WERI-Rb-1 (cell line): ENCODE results near the gene FGF14.

Source experiments
- DNase-seq: peaks from one replicate; pipeline ENCODE4 v3.0.0-alpha.2; 2020
- H3K27ac ChIP-seq: fragments of 250-450 bp; sonication (Bioruptor Pico); 2 replicates; pipeline ENCODE4 v1.5.1; 2020; ENCODE audit warnings: mild to moderate bottlenecking, moderate library complexity
- H3K27me3 ChIP-seq: fragments of 250-450 bp; sonication (Bioruptor Pico); 2 replicates; pipeline ENCODE4 v1.5.1; 2021; ENCODE audit warnings: mild to moderate bottlenecking, low read depth, moderate library complexity; ENCODE audit not compliant: insufficient read depth, severe bottlenecking
- H3K36me3 ChIP-seq: fragments of 250-450 bp; sonication (Bioruptor Pico); 2 replicates; pipeline ENCODE4 v1.5.1; 2020; ENCODE audit warnings: mild to moderate bottlenecking, moderate library complexity
- H3K4me3 ChIP-seq: 2 replicates; pipeline ENCODE4 v1.5.1; 2011; ENCODE audit warnings: low read depth, mild to moderate bottlenecking, control low read depth, low read length
- H3K9me3 ChIP-seq: fragments of 250-450 bp; sonication (Bioruptor Pico); 2 replicates; pipeline ENCODE4 v1.5.1; 2021; ENCODE audit warnings: mild to moderate bottlenecking, moderate library complexity; ENCODE audit not compliant: severe bottlenecking
- TF ChIP-seq, protein P1 (sequence below): IDR thresholded peaks from 2 replicates; pipeline ENCODE4 v1.5.1; 2011; ENCODE audit warnings: low read depth, mild to moderate bottlenecking, control low read depth, inconsistent platforms, low read length

FGF14 gene

DNA sequence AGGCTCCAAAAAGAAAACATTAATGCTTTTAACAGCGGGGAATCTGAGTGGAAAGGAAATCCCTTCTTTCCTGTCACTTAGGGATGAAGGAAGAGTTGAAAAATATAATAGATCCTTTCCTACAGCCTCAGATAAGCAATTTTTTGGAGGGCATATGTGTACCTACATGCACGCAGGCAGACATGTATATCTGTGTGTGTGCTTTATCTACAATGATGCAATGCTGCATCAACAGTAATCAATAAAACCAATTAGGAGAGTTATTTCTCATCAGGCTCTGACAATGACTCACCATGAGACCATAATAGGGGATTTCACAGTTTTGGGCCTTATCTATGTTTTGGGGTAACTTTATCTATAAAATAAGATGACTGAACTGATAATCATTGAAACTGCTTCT, 505.3 kb downstream of the FGF14 start:
- no peak overlapping the region for H3K4me3 ChIP-seq
- H3K27me3 ChIP-seq, result no peaks in the 10 kb centered on the region
- no peak for DNase-seq
- no peaks in the 10 kb centered on the region for H3K36me3 ChIP-seq
- TF ChIP-seq, protein P1, sequence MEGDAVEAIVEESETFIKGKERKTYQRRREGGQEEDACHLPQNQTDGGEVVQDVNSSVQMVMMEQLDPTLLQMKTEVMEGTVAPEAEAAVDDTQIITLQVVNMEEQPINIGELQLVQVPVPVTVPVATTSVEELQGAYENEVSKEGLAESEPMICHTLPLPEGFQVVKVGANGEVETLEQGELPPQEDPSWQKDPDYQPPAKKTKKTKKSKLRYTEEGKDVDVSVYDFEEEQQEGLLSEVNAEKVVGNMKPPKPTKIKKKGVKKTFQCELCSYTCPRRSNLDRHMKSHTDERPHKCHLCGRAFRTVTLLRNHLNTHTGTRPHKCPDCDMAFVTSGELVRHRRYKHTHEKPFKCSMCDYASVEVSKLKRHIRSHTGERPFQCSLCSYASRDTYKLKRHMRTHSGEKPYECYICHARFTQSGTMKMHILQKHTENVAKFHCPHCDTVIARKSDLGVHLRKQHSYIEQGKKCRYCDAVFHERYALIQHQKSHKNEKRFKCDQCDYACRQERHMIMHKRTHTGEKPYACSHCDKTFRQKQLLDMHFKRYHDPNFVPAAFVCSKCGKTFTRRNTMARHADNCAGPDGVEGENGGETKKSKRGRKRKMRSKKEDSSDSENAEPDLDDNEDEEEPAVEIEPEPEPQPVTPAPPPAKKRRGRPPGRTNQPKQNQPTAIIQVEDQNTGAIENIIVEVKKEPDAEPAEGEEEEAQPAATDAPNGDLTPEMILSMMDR, result no peak
- no peak overlapping the region for H3K27ac ChIP-seq
- H3K9me3 ChIP-seq, result no peaks in the 10 kb centered on the region

DNA sequence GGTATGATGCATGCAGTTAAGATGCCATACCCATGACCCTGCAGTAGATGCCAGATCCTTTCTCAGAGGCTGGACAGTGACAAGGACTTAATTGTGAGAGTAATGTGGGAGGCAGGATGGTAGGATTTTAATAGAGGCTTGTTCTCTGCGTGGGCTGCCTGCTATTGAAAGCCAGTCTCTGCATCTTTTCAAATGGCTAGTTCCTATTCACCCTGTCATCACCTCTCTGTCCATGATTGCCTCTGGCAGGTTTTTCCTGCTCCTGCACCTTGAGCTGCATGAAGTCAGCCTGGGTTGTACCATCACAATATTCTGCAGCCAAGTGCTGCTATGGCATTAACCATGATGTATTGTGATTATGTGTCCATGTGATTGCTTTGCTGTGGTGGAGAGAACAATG, 508.8 kb downstream of the FGF14 start:
- TF ChIP-seq, protein P1, result no peak
- no peaks in the 10 kb centered on the region for H3K27me3 ChIP-seq
- no peak overlapping the region for H3K27ac ChIP-seq
- no peaks in the 10 kb centered on the region for H3K36me3 ChIP-seq
- H3K4me3 ChIP-seq, result no peak overlapping the region
- no peaks in the 10 kb centered on the region for H3K9me3 ChIP-seq
- DNase-seq, result no peak

DNA sequence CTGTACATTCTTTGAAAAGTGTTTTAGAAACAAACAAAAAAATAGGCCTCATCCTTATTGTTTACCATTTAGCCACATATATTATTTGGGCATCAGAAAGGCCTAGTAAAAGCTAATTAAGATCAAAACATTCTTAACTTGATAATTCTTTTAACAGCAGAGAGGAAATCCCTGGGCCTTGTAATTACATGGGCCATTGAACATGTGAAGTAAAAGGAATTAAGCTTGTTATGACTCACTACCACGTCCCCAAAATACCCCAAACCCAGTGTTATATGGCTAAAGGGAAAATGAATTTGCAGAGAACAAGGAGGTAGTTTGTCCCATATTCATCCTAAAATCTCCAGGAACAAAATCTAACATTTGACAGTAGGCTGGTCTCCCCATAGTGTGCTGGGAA, 509.6 kb downstream of the FGF14 start:
- TF ChIP-seq, protein P1, result no peak
- H3K27me3 ChIP-seq, result no peaks in the 10 kb centered on the region
- no peak overlapping the region for H3K4me3 ChIP-seq
- no peak for DNase-seq
- H3K9me3 ChIP-seq, result no peaks in the 10 kb centered on the region
- no peak overlapping the region for H3K27ac ChIP-seq
- no peaks in the 10 kb centered on the region for H3K36me3 ChIP-seq

DNA sequence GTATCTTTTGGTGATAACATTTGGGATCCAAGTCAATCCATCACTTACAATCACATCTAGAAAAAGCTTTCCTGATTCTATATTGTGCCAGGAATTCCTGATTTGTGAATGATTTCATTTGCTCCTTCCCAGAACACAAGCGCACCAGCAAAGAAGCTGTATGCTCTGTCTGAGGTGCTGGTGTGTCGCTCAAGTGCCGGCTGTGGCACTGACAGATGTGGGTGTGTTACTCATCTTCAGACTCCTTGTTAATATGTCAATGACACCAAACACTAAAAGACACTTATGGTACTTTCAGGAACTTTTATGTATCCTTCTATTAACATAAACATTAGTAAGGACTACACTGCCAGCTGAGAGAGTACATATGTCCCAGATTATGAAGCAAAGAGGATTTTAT, 520.3 kb downstream of the FGF14 start:
- DNase-seq, result no peak
- Histone ChIP-seq H3K36me3 (no peaks in the 10 kb centered on the region), H3K27ac (no peak overlapping the region), H3K4me3 (no peak overlapping the region), H3K27me3 (no peaks in the 10 kb centered on the region), H3K9me3 (no peaks in the 10 kb centered on the region)
- TF ChIP-seq, protein P1, result no peak

DNA sequence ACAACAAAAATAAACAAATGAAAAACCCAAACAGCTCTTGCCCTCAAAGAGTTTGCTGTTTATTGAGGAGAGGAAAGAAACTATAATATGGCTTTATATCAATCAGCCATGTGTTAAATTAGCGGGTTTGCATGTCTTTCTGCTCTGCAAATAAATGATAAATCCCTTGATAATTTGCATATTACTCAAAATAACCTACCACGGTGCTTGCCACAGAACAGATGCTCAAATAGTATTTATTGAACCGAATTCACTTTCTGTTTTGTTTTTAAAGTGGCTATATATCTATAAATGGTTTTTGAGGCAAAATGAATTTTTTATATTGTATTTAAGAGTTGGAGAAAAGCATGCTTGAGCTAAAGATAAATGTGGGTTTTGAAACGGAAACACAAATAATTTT, 521.3 kb downstream of the FGF14 start:
- DNase-seq, result no peak

DNA sequence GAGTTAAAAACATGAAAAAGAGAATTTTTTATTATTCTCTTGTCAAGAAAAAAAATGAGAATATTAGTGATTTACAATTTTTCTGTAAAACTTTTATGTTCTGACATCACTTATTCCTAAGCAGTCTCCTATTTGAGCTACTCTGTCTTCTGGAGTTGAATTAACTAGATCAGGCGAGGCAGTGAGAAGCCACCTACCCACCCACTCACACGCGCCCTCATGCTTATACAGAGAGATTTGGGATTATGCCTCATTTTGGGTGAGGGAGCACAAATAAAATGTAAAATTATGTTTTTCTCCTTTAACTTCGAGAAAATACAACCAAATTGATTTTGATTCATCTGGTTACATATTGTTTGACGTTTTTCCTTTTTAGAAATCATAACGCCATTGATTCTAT, 524.9 kb downstream of the FGF14 start:
- TF ChIP-seq, protein P1, result no peak
- no peak for DNase-seq
- Histone ChIP-seq H3K27me3 (no peaks in the 10 kb centered on the region), H3K36me3 (no peaks in the 10 kb centered on the region), H3K9me3 (no peaks in the 10 kb centered on the region), H3K4me3 (no peak overlapping the region), H3K27ac (no peak overlapping the region)

More for the DNA sequence above, 521.3 kb downstream of the FGF14 start:
- TF ChIP-seq, protein P1, result no peak
- Histone ChIP-seq H3K36me3 (no peaks in the 10 kb centered on the region), H3K4me3 (no peak overlapping the region), H3K27me3 (no peaks in the 10 kb centered on the region), H3K9me3 (no peaks in the 10 kb centered on the region), H3K27ac (no peak overlapping the region)
